ENCODE data around the gene SYTL4. TPM values are rescaled to one million over a fixed set of nuclear protein-coding genes. Genes with fewer than 3 reads are reported as not detected.

Gene SYTL4
- polyA plus RNA-seq, 2 of the 4 experiments (the other 2 are of a cell fraction) = 3.3 to 3.9 TPM

- CTCF ChIA-PET = interaction anchor here (0.7 to 5.2 kb wide), 7 partner anchors 10 to 701 kb away, joined by 3 to 36 read pairs (median 7); partner anchors contain the start of gene SRPX2
- WGBS (ENCODE audit: missing lambda C conversion rate) = 18% methylated on average over 3 of the region's 3 CpGs
- ATAC-seq (peak; percentile 63 to 85; a peak in 5 of 6 replicates), FAIRE-seq (peak; percentile 32), DNase-seq (ENCODE audit: low read depth in 1 of 2, low spot score in 1 of 2) (peak; percentile 18 to 47)
- H3K9me3 ChIP-seq = no peaks in the 10 kb centered on the region
- H3K27ac ChIP-seq = 0 out of 6 replicates have a peak overlapping the region, but pooled peaks of 1 of the 2 experiments have one; percentile 26
- no peak overlapping the region for H3K4me2 ChIP-seq
- POLR2A ChIA-PET = no interaction called here
- no peak for TF ChIP-seq REST (IDR thresholded peaks at IDR 0.05)
- no peak for TF ChIP-seq RNF2 (IDR thresholded peaks at IDR 0.05; ENCODE audit: borderline replicate concordance, low read depth)
- TF ChIP-seq NPAS2 (CRISPR knock-in tag; IDR thresholded peaks at IDR 0.05; ENCODE audit: borderline replicate concordance) = no peak
- no peak for TF ChIP-seq ESRRA (IDR thresholded peaks at IDR 0.05; ENCODE audit: borderline replicate concordance, low read length)
- TF ChIP-seq MAX (IDR thresholded peaks at IDR 0.05) = peak; percentile 56; the same call in 1 of the 2 replicates
- TF ChIP-seq ELK1 (IDR thresholded peaks at IDR 0.05; ENCODE audit: low read depth, low read length) = no peak
- peak; percentile 38; the same call in 2 of the 3 replicates for TF ChIP-seq CTCF (IDR thresholded peaks at IDR 0.05)
- TF ChIP-seq SMC3 (IDR thresholded peaks at IDR 0.05) = 0 out of 3 replicates have a peak, but pooled peaks have one; percentile 9
- no peak for TF ChIP-seq JUN (IDR thresholded peaks at IDR 0.05)
- TF ChIP-seq CHD2 (IDR thresholded peaks at IDR 0.05; ENCODE audit: low read length, partially characterized antibody) = no peak
- no peak overlapping the region for H3K4me3 ChIP-seq
- peaks cover 11% of the 10 kb centered on the region for H3K4me1 ChIP-seq
These were observed 77.7 kb downstream of the SYTL4 start for GRCh38 chrX:100654261-100654660.

- TF ChIP-seq RCOR1 (IDR thresholded peaks at IDR 0.05; ENCODE audit: low read depth, low read length) (no peak), MAX (IDR thresholded peaks at IDR 0.05) (no peak), RAD21 (conservative IDR thresholded peaks at IDR 0.05 in 1 of 2, IDR thresholded peaks at IDR 0.05 in 1 of 2) (no peak), FOSB (CRISPR knock-in tag; IDR thresholded peaks at IDR 0.05) (no peak), POLR2A (IDR thresholded peaks at IDR 0.05; ENCODE audit: low read length) (no peak), MAZ (IDR thresholded peaks at IDR 0.05; ENCODE audit: borderline replicate concordance, low read depth, low read length) (no peak), POLR2AphosphoS2 (conservative IDR thresholded peaks at IDR 0.05; ENCODE audit: low read length) (no peak), CBX8 (IDR thresholded peaks at IDR 0.05) (no peak), CTCF (IDR thresholded peaks at IDR 0.05) (no peak), FOXS1 (CRISPR knock-in tag; IDR thresholded peaks at IDR 0.05) (no peak), ZNF302 (CRISPR knock-in tag; IDR thresholded peaks at IDR 0.05) (no peak), EHF (CRISPR knock-in tag; IDR thresholded peaks at IDR 0.05) (no peak), TP53 (CRISPR knock-in tag; IDR thresholded peaks at IDR 0.05) (no peak)
- Histone ChIP-seq H3K4me1 (peaks cover 31% of the 10 kb centered on the region), H3K4me2 (no peak overlapping the region), H3K9me3 (no peaks in the 10 kb centered on the region), H3K27ac (no peak overlapping the region), H3K4me3 (no peak overlapping the region)
- WGBS (ENCODE audit: missing lambda C conversion rate) = 100% methylated on average over 2 of the region's 2 CpGs
- CTCF ChIA-PET = interaction anchor here (1.7 to 5.2 kb wide), 5 partner anchors 10 to 116 kb away, joined by 5 to 36 read pairs (median 5); partner anchors contain the start of gene TSPAN6
- POLR2A ChIA-PET = no interaction called here
- FAIRE-seq (no peak), DNase-seq (ENCODE audit: low read depth in 1 of 2, low spot score in 1 of 2) (no peak), ATAC-seq (no peak)
These were observed 79.7 kb downstream of the SYTL4 start for GRCh38 chrX:100652266-100652665.
